GM12891 (cell line): ENCODE measurements around the gene ZNF771.

Experiments used
- PAX5 ChIP-seq: IDR thresholded peaks from 2 replicates; pipeline ENCODE4 v1.6.1; 2011; ENCODE audit warnings: low read length, moderate library complexity, mild to moderate bottlenecking; ENCODE audit not compliant: insufficient read depth, severe bottlenecking
- POLR2A ChIP-seq: IDR thresholded peaks from 2 replicates; pipeline ENCODE4 v1.6.1; 2011; ENCODE audit warnings: low read depth, low read length, control low read depth
- POLR2AphosphoS5 ChIP-seq: IDR thresholded peaks from 2 replicates; pipeline ENCODE4 v1.6.1; 2011; ENCODE audit warnings: low read depth, low read length, control low read depth
- POU2F2 ChIP-seq: IDR thresholded peaks from 2 replicates; pipeline ENCODE4 v1.6.1; 2011; ENCODE audit warnings: low read depth, mild to moderate bottlenecking, control low read depth, low read length, moderate library complexity
- SPI1 ChIP-seq: IDR thresholded peaks from 2 replicates; pipeline ENCODE4 v1.6.1; 2011; ENCODE audit warnings: low read depth, low read length, control low read depth
- TAF1 ChIP-seq: IDR thresholded peaks from 2 replicates; pipeline ENCODE4 v1.6.1; 2011; ENCODE audit warnings: low read depth, low read length, control low read depth

GRCh38 chr16:30381291-30382041, 25.9 kb upstream of the ZNF771 start:
- TF ChIP-seq POLR2A (no peak), SPI1 (0 out of 2 replicates have a peak, but pooled peaks have one; percentile 3), TAF1 (no peak), POLR2AphosphoS5 (no peak), POU2F2 (no peak), PAX5 (no peak)
